ENCODE data around the gene CENPO. TPM values are rescaled to one million over a fixed set of nuclear protein-coding genes. Genes with fewer than 3 reads are reported as not detected.

Gene CENPO
- total RNA-seq, 1 experiment from 2014 or later = 38.6 TPM

DNA sequence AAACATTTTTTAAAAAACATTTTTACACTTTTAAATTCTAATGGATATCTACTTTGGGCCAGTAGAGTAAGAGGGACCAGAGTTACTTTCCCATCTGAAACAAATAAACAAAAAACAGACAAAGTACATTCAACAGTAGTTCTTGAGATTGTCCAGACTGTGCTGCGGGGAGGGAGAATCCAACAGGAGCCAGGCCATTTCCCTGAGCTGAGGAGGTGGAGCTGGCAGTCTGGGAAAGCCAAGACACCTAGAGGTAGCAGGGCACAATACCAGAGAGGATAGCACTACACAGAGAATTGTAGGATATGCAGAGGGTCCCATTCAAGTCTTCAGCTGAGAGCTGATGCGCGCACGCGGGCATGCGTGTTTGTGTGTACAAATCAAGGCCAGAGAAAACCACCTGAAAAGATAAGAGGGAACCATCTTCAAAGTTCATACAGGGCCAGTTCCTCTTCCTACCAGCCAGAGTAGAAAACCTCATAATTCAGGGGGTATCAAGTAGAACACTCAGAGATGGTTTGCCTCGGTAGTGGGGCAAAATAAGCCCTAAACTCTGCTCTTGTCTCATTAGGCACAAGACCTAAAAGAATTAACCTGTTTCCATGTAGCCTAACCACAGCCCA is 44.0 kb upstream of the CENPO start:
- ChIA-PET POLR2A (no interaction called here), CTCF (interaction anchor here (0.7 to 1.1 kb wide), 6 partner anchors 23 to 169 kb away, joined by 3 to 6 read pairs (median 3); partner anchors contain the start of genes CENPO and PTRHD1)
- DNase-seq (ENCODE audit: low spot score) (peak; percentile 30), ATAC-seq (peak; percentile 98)
- Mint-ChIP-seq H3K27me3 (ENCODE audit: low read depth) (no peaks in the 10 kb centered on the region), H3K36me3 (no peaks in the 10 kb centered on the region), H3K4me3 (no peak overlapping the region), H3K4me1 (no peaks in the 10 kb centered on the region), H3K27ac (no peak overlapping the region), H3K9me3 (no peaks in the 10 kb centered on the region)
- TF ChIP-seq FOXK1 (CRISPR knock-in tag; IDR thresholded peaks at IDR 0.05) (no peak), SP1 (CRISPR knock-in tag; conservative IDR thresholded peaks at IDR 0.05) (no peak), ZNF317 (CRISPR knock-in tag; IDR thresholded peaks at IDR 0.05; ENCODE audit: borderline replicate concordance, low read depth) (no peak), NR1H2 (CRISPR knock-in tag; IDR thresholded peaks at IDR 0.05) (no peak), CREM (CRISPR knock-in tag; IDR thresholded peaks at IDR 0.05) (no peak), MXD4 (CRISPR knock-in tag; IDR thresholded peaks at IDR 0.05; ENCODE audit: borderline replicate concordance) (no peak), OVOL2 (CRISPR knock-in tag; IDR thresholded peaks at IDR 0.05; ENCODE audit: borderline replicate concordance) (no peak), SMAD4 (CRISPR knock-in tag; IDR thresholded peaks at IDR 0.05) (no peak)
- TF ChIP-seq, protein P1, sequence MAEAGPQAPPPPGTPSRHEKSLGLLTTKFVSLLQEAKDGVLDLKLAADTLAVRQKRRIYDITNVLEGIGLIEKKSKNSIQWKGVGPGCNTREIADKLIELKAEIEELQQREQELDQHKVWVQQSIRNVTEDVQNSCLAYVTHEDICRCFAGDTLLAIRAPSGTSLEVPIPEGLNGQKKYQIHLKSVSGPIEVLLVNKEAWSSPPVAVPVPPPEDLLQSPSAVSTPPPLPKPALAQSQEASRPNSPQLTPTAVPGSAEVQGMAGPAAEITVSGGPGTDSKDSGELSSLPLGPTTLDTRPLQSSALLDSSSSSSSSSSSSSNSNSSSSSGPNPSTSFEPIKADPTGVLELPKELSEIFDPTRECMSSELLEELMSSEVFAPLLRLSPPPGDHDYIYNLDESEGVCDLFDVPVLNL (CRISPR knock-in tag; IDR thresholded peaks at IDR 0.05; ENCODE audit: borderline replicate concordance, low read depth) = no peak
- TF ChIP-seq, protein P2, sequence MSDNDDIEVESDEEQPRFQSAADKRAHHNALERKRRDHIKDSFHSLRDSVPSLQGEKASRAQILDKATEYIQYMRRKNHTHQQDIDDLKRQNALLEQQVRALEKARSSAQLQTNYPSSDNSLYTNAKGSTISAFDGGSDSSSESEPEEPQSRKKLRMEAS (CRISPR knock-in tag; IDR thresholded peaks at IDR 0.05) = no peak
- TF ChIP-seq, protein P3, sequence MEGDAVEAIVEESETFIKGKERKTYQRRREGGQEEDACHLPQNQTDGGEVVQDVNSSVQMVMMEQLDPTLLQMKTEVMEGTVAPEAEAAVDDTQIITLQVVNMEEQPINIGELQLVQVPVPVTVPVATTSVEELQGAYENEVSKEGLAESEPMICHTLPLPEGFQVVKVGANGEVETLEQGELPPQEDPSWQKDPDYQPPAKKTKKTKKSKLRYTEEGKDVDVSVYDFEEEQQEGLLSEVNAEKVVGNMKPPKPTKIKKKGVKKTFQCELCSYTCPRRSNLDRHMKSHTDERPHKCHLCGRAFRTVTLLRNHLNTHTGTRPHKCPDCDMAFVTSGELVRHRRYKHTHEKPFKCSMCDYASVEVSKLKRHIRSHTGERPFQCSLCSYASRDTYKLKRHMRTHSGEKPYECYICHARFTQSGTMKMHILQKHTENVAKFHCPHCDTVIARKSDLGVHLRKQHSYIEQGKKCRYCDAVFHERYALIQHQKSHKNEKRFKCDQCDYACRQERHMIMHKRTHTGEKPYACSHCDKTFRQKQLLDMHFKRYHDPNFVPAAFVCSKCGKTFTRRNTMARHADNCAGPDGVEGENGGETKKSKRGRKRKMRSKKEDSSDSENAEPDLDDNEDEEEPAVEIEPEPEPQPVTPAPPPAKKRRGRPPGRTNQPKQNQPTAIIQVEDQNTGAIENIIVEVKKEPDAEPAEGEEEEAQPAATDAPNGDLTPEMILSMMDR (IDR thresholded peaks at IDR 0.05) = no peak
- TF ChIP-seq, protein P4, sequence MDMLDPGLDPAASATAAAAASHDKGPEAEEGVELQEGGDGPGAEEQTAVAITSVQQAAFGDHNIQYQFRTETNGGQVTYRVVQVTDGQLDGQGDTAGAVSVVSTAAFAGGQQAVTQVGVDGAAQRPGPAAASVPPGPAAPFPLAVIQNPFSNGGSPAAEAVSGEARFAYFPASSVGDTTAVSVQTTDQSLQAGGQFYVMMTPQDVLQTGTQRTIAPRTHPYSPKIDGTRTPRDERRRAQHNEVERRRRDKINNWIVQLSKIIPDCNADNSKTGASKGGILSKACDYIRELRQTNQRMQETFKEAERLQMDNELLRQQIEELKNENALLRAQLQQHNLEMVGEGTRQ (CRISPR knock-in tag; IDR thresholded peaks at IDR 0.05) = no peak
- TF ChIP-seq, protein P5, sequence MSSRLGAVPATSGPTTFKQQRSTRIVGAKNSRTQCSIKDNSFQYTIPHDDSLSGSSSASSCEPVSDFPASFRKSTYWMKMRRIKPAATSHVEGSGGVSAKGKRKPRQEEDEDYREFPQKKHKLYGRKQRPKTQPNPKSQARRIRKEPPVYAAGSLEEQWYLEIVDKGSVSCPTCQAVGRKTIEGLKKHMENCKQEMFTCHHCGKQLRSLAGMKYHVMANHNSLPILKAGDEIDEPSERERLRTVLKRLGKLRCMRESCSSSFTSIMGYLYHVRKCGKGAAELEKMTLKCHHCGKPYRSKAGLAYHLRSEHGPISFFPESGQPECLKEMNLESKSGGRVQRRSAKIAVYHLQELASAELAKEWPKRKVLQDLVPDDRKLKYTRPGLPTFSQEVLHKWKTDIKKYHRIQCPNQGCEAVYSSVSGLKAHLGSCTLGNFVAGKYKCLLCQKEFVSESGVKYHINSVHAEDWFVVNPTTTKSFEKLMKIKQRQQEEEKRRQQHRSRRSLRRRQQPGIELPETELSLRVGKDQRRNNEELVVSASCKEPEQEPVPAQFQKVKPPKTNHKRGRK (CRISPR knock-in tag; IDR thresholded peaks at IDR 0.05; ENCODE audit: borderline replicate concordance) = no peak
- TF ChIP-seq, protein P6, sequence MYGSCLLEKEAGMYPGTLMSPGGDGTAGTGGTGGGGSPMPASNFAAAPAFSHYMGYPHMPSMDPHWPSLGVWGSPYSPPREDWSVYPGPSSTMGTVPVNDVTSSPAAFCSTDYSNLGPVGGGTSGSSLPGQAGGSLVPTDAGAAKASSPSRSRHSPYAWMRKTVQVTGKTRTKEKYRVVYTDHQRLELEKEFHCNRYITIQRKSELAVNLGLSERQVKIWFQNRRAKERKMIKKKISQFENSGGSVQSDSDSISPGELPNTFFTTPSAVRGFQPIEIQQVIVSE (CRISPR knock-in tag; IDR thresholded peaks at IDR 0.05; ENCODE audit: borderline replicate concordance) = no peak

DNA sequence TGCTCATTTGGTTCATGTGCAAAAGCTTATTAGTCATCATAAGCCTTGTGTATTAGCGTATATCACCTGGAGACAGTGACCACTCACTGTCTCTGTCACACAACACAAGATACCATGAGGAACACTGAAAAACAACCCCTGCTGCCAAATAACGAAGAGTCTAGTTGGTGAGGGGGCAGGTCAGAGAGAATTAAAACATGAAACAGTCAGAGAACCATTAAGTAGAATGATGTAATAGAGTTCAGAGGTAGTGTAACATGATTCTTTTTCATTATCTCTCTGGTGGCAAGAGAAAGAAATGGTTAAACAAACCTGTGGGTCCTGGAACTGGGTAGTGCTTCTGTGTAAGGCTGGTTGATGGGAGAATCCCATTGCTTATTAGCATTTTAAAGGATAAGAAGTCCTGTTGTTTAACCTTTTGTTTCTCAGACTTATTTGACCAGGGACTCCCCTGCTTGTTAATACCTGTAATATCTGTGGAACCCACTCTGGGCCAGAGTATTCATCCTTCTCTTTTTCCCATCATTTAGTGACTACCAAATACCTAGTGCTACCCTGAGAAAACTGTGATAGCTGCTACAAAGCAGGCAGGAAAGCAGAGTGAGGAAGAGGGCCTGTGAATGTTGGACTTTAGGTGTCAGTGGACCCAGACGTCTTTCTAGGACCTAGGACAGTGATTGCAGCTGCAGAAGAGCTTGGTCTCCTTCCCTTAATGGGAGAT is 38.1 kb upstream of the CENPO start:
- no peak overlapping the region for H3K4me3 Mint-ChIP-seq
- DNase-seq (ENCODE audit: low spot score) (no peak), ATAC-seq (peak; percentile 71)
- no peaks in the 10 kb centered on the region for H3K27me3 Mint-ChIP-seq (ENCODE audit: low read depth)
- no peaks in the 10 kb centered on the region for H3K9me3 Mint-ChIP-seq
- no peak overlapping the region; the same call in 1 of the 2 replicates for H3K27ac Mint-ChIP-seq
- ChIA-PET CTCF (interaction anchor here (0.6 kb wide), 1 partner anchor 10 kb away, joined by 3 read pairs; no protein-coding TSS in a partner anchor), POLR2A (no interaction called here)
- no peak for TF ChIP-seq NFATC4 (CRISPR knock-in tag; IDR thresholded peaks at IDR 0.05)
- TF ChIP-seq EMX1 (CRISPR knock-in tag; IDR thresholded peaks at IDR 0.05) = no peak
- TF ChIP-seq ZNF232 (CRISPR knock-in tag; IDR thresholded peaks at IDR 0.05) = no peak
- TF ChIP-seq, protein P7, sequence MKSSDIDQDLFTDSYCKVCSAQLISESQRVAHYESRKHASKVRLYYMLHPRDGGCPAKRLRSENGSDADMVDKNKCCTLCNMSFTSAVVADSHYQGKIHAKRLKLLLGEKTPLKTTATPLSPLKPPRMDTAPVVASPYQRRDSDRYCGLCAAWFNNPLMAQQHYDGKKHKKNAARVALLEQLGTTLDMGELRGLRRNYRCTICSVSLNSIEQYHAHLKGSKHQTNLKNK (CRISPR knock-in tag; IDR thresholded peaks at IDR 0.05) = no peak
- no peak for TF ChIP-seq NR2C2 (CRISPR knock-in tag; IDR thresholded peaks at IDR 0.05)
- no peak; the same call in 1 of the 2 replicates for TF ChIP-seq GABPB1 (CRISPR knock-in tag; IDR thresholded peaks at IDR 0.05)
- TF ChIP-seq MYBL2 (CRISPR knock-in tag; IDR thresholded peaks at IDR 0.05) = no peak
- TF ChIP-seq, protein P8, sequence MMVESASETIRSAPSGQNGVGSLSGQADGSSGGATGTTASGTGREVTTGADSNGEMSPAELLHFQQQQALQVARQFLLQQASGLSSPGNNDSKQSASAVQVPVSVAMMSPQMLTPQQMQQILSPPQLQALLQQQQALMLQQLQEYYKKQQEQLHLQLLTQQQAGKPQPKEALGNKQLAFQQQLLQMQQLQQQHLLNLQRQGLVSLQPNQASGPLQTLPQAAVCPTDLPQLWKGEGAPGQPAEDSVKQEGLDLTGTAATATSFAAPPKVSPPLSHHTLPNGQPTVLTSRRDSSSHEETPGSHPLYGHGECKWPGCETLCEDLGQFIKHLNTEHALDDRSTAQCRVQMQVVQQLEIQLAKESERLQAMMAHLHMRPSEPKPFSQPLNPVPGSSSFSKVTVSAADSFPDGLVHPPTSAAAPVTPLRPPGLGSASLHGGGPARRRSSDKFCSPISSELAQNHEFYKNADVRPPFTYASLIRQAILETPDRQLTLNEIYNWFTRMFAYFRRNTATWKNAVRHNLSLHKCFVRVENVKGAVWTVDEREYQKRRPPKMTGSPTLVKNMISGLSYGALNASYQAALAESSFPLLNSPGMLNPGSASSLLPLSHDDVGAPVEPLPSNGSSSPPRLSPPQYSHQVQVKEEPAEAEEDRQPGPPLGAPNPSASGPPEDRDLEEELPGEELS (CRISPR knock-in tag; IDR thresholded peaks at IDR 0.05) = no peak
- TF ChIP-seq ESRRA (CRISPR knock-in tag; IDR thresholded peaks at IDR 0.05; ENCODE audit: borderline replicate concordance) = no peak
- H3K4me1 Mint-ChIP-seq = no peaks in the 10 kb centered on the region
- H3K36me3 Mint-ChIP-seq = peaks cover 8% of the 10 kb centered on the region
